HG03066 (cell line): Measurements from ENCODE around the gene NID2.

Source experiments
- ATAC-seq: cut with Tn5 transposase; IDR thresholded peaks from one replicate; pipeline ENCODE4 v1.9.1; 2021; ENCODE audit warnings: low read depth; ENCODE audit not compliant: unreplicated experiment

Gene NID2

GRCh38 chr14:52080808-52081755, 12.2 kb upstream of the NID2 start:
- ATAC-seq: no peak

GRCh38 chr14:52080158-52080800, 11.4 kb upstream of the NID2 start:
- ATAC-seq: no peak

GRCh38 chr14:52079239-52079959, 10.5 kb upstream of the NID2 start:
- no peak for ATAC-seq

- ATAC-seq: no peak
Measured at GRCh38 chr14:52078721-52079120, 9.9 kb upstream of the NID2 start.

- ATAC-seq: no peak
Measured at GRCh38 chr14:52078095-52078531, 9.3 kb upstream of the NID2 start.

- no peak for ATAC-seq
Measured at GRCh38 chr14:52077256-52077979, 8.6 kb upstream of the NID2 start.

GRCh38 chr14:52076334-52076733, 7.5 kb upstream of the NID2 start:
- no peak for ATAC-seq

- no peak for ATAC-seq
Measured at GRCh38 chr14:52075371-52075770, 6.5 kb upstream of the NID2 start.

- no peak for ATAC-seq
Measured at GRCh38 chr14:52073251-52073650, 4.4 kb upstream of the NID2 start.

GRCh38 chr14:52072266-52072780, 3.5 kb upstream of the NID2 start:
- no peak for ATAC-seq

- no peak for ATAC-seq
Measured at GRCh38 chr14:52071675-52072074, 2.8 kb upstream of the NID2 start.

GRCh38 chr14:52070051-52070431, 1.2 kb upstream of the NID2 start:
- ATAC-seq: no peak

GRCh38 chr14:52069307-52070050, 620 bp upstream of the NID2 start:
- ATAC-seq: no peak

- ATAC-seq: no peak
Measured at GRCh38 chr14:52067873-52068614, 815 bp downstream of the NID2 start.

- no peak for ATAC-seq
Measured at GRCh38 chr14:52064174-52064573, 4.7 kb downstream of the NID2 start.

- ATAC-seq: no peak
Measured at GRCh38 chr14:52063052-52063462, 5.8 kb downstream of the NID2 start.

- no peak for ATAC-seq
Measured at GRCh38 chr14:52061890-52062289, 7.0 kb downstream of the NID2 start.

GRCh38 chr14:52061390-52061789, 7.5 kb downstream of the NID2 start:
- ATAC-seq: no peak

- ATAC-seq: no peak
Measured at GRCh38 chr14:52060080-52060479, 8.8 kb downstream of the NID2 start.
